ENCODE results near the gene ENAM.
"Not testable (repeated sequence)": the region's sequence is repeated elsewhere in the genome, so short reads cannot be mapped to it uniquely, and the experiment has no call there.

Gene ENAM

DNA sequence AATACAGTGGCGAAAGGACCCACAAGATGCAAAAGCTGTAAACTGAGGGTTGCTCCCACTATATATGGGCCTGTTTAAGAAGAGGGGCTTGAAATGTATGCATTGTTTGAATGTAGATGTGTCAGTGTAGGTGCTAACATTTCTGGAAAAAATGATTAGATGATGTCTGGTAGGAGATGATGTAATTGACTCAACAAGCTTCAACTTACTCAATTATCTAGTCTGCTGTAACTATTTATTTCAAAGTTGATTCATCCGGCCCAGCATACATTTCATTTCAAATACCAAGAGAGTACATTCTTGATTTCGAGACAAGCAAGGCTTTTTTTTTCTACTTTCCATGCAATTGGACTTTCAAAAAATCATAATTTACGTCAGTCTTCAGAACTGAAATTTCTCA is 9.3 kb upstream of the ENAM start:
- DNase-seq, result no peak
- in situ Hi-C loops (cut with HindIII; ENCODE audit: low pct_ligation_motif_present, low pct_unique_long_range_greater_than_20kb, low sequenced_read_pairs), result no loop called here

DNA sequence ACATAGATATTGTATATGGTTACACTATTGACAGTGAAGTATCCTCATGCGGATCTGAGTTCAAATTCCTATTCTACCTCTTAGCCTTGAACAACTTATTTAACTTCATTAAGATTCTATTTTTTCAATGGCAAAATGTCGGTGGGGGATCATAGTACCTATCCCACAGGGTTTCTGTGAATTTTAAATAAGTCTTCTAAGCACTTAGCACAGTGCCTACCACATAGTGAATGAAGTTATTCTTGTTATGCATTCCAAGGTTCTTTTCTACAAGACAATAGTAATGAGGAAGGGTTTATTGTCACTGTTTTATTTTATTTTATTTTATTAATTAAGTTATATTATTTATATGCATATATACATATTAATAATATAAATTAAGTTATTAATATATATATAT is 8.8 kb upstream of the ENAM start:
- no peak for DNase-seq
- in situ Hi-C loops (cut with HindIII; ENCODE audit: low pct_ligation_motif_present, low pct_unique_long_range_greater_than_20kb, low sequenced_read_pairs), result no loop called here

DNA sequence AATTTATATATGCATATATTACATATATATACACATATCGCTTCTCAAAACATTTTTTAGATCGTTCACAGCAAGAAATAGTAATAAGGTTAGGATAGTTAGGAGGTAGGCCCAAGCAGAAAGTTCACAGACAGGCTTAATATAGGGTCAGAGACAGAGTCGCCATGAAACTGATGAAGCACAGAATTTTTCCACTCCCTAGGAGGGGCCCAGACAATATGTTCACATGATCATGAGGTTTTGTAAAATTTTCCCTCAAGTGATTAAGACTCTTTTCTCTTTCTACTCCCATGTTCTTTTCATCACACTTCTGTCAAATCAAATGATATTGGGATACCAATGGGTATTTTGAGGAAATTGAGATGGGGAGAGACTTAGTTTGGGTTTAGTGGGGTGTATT is 5.2 kb upstream of the ENAM start:
- in situ Hi-C loops (cut with HindIII; ENCODE audit: low pct_ligation_motif_present, low pct_unique_long_range_greater_than_20kb, low sequenced_read_pairs), result no loop called here

GRCh38 chr4:70624226-70624793 is 4.2 kb upstream of the ENAM start:
- no peak for DNase-seq
- in situ Hi-C loops (cut with HindIII; ENCODE audit: low pct_ligation_motif_present, low pct_unique_long_range_greater_than_20kb, low sequenced_read_pairs), result no loop called here

More for the DNA sequence above, 5.2 kb upstream of the ENAM start:
- DNase-seq, result no peak

- no peak for DNase-seq
- in situ Hi-C loops (cut with HindIII; ENCODE audit: low pct_ligation_motif_present, low pct_unique_long_range_greater_than_20kb, low sequenced_read_pairs), result no loop called here
Measured at GRCh38 chr4:70627620-70628019, 924 bp upstream of the ENAM start.

- in situ Hi-C loops (cut with HindIII; ENCODE audit: low pct_ligation_motif_present, low pct_unique_long_range_greater_than_20kb, low sequenced_read_pairs), result no loop called here
Measured at GRCh38 chr4:70629469-70630090, 1.0 kb downstream of the ENAM start.

DNA sequence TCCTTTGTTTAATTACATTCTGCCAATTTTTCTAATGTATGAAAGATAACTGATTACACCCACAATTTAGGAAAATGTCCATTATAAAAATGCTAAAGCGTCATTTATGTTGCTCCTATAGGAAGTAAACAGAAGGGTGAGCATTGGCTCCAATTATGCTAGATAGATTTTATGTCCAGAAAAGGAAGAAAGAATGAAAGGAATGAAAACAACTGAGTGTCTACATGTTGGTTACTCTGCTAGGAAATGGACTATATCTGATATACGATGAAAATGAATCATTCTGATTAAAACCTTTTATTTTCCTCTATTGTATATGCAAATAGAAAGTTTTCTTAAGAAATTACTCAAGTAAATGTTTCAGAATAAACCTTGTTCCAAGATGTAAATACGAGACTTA is 1.6 kb downstream of the ENAM start:
- no peak for DNase-seq
- in situ Hi-C loops (cut with HindIII; ENCODE audit: low pct_ligation_motif_present, low pct_unique_long_range_greater_than_20kb, low sequenced_read_pairs), result no loop called here

More at GRCh38 chr4:70629469-70630090, 1.0 kb downstream of the ENAM start:
- no peak for DNase-seq

DNA sequence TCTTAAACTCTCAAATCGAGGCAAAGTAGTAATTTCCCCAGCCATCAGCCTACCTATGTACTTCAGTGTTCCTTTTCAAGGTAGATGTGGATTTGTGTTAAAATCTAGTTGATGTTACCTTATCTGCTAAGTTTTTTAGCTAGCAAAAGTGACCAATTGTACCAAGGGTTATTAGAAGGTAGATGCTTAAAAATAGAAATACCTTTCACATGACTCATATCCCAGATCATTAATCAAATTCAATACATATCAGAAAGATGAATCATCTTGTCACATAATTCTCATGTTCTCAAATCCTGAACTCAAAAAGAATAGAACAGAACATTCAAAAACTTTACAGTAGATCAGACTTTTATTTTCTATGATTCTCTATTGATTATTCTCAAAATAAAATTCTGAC is 3.5 kb downstream of the ENAM start:
- DNase-seq, result peak; percentile 71
- in situ Hi-C loops (cut with HindIII; ENCODE audit: low pct_ligation_motif_present, low pct_unique_long_range_greater_than_20kb, low sequenced_read_pairs), result no loop called here

DNA sequence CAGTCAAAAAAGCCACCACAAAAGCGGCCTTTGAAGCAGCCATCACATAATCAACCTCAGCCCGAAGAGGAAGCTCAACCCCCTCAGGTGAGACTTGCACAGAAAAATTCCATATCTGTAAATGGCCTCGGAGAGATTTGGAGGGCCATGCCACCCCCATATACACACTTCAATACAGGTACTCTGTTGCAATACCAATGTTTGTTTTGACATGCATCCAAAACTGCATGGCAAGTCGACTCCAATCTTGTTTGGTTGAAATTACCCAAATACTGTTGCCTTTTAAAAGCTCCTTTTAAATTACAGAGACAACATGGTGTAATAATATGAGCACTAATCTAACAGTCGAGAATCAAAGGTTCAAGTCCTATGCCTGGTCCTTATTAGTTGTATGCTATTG is 5.9 kb downstream of the ENAM start:
- no peak for DNase-seq
- in situ Hi-C loops (cut with HindIII; ENCODE audit: low pct_ligation_motif_present, low pct_unique_long_range_greater_than_20kb, low sequenced_read_pairs), result no loop called here

- DNase-seq, result peak; percentile 46
- in situ Hi-C loops (cut with HindIII; ENCODE audit: low pct_ligation_motif_present, low pct_unique_long_range_greater_than_20kb, low sequenced_read_pairs), result no loop called here
Measured at GRCh38 chr4:70637239-70637913, 8.8 kb downstream of the ENAM start.

DNA sequence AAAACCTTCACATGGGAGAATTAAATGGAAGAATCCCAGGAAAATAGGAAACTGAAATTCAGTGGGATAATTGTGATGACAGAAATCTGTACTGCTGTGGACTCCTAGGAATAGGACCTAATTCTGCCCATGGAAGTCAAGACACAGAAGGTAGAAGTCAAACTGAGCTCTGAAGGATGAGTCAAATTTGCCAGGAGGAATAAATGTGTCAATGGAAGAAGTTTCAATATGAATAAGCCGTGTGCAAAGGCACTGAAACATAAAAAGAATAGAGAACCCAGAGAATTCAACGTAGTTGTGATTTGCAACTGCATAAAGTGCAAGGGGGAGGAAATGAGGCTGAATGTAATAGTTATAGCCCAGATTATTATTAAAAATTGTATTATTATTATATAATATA is 11.6 kb downstream of the ENAM start:
- in situ Hi-C loops (cut with HindIII; ENCODE audit: low pct_ligation_motif_present, low pct_unique_long_range_greater_than_20kb, low sequenced_read_pairs), result no loop called here
- no peak for DNase-seq

DNA sequence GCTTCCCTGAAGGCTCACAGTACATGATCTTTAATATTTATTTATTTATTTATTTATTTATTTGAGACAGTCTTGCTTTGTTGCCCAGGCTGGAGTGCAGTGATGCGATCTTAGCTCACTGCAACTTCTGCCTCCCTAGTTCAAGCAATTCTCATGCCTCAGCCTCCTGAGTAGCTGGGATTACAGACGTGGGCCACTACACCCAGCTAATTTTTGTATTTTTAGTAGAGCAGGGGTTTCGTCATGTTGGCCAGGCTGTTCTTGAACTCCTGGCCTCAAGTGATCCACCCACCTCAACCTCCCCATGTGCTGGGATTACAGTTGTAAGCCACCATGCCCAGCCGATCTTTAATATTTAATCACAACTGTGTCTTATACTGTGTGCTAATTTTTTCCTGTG is 22.2 kb downstream of the ENAM start:
- DNase-seq; in situ Hi-C loops (cut with HindIII; ENCODE audit: low pct_ligation_motif_present, low pct_unique_long_range_greater_than_20kb, low sequenced_read_pairs): not testable (repeated sequence)

GRCh38 chr4:70651864-70652506 is 23.4 kb downstream of the ENAM start:
- DNase-seq, result peak; percentile 52
- in situ Hi-C loops (cut with HindIII; ENCODE audit: low pct_ligation_motif_present, low pct_unique_long_range_greater_than_20kb, low sequenced_read_pairs), result no loop called here

- no peak for DNase-seq
- in situ Hi-C loops (cut with HindIII; ENCODE audit: low pct_ligation_motif_present, low pct_unique_long_range_greater_than_20kb, low sequenced_read_pairs), result no loop called here
Measured at GRCh38 chr4:70654605-70655011, 26.1 kb downstream of the ENAM start.

DNA sequence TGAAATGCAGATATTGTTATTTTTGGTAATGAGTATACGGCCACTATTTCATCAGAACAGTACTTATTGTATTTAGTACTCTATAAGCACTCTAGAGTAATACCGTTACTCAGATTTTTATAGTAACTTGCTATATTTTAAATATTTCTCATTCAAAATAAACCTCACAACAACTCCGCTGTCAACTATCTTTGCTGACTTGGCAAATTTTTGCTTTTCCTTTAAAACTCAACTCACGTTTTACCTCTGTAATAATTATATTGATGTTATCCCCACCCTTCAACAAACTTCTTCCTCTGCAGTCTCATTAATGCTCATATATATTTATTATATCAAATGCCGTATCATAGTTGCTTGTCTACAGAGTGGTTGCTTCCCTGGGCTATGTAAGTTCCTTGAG is 28.8 kb downstream of the ENAM start:
- in situ Hi-C loops (cut with HindIII; ENCODE audit: low pct_ligation_motif_present, low pct_unique_long_range_greater_than_20kb, low sequenced_read_pairs), result no loop called here
- no peak for DNase-seq

GRCh38 chr4:70658418-70658817 is 29.9 kb downstream of the ENAM start:
- in situ Hi-C loops (cut with HindIII; ENCODE audit: low pct_ligation_motif_present, low pct_unique_long_range_greater_than_20kb, low sequenced_read_pairs), result no loop called here
- DNase-seq, result no peak

DNA sequence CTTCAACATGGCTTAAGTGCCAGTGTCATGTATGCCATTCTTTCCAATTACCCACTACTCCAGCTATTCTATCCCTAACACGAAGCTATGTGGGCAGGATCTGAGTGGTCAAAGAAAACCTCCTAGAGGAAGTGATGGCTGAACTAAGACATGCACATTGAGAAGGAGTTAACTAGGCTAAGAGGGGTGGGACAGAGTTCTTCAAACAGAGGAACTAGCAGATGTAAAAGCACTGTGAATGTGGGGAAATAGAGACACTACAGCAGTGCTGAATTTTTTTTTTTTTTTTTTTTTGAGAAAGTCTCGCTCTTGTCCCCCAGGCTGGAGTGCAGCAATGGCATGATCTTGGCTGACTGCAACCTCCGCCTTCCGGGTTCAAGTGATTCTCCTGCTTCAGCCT is 31.6 kb downstream of the ENAM start:
- DNase-seq, result no peak
- in situ Hi-C loops (cut with HindIII; ENCODE audit: low pct_ligation_motif_present, low pct_unique_long_range_greater_than_20kb, low sequenced_read_pairs), result no loop called here

- DNase-seq; in situ Hi-C loops (cut with HindIII; ENCODE audit: low pct_ligation_motif_present, low pct_unique_long_range_greater_than_20kb, low sequenced_read_pairs): not testable (repeated sequence)
Measured at GRCh38 chr4:70661309-70661922, 32.9 kb downstream of the ENAM start.

- in situ Hi-C loops (cut with HindIII; ENCODE audit: low pct_ligation_motif_present, low pct_unique_long_range_greater_than_20kb, low sequenced_read_pairs), result no loop called here
- no peak for DNase-seq
Measured at GRCh38 chr4:70666369-70666768, 37.8 kb downstream of the ENAM start, which contains the start of gene JCHAIN. TSS of gene JCHAIN (minus strand) at chr4:70666508. CDS start at chr4:70666490, 18 bp downstream.
